B cell (primary cell): ENCODE results near the gene RNASE12. TPM values are rescaled to one million over a fixed set of nuclear protein-coding genes. Genes with fewer than 3 reads are reported as not detected.

Experiments used
- ATAC-seq: fragments of 200-7000 bp; cut with Tn5 transposase; one replicate; pipeline ENCODE4 v1.10.0; 2021; ENCODE audit warnings: low read depth, mild to moderate bottlenecking, moderate number of reproducible peaks, moderate library complexity
- CTCF ChIA-PET: fragments of 350-600 bp; sonication (Branson Sonifier 250); formaldehyde crosslinking; loops from one replicate; lab custom pipeline; 2021; ENCODE audit warnings: antibody characterized with exemption, inconsistent platforms; lab: Charles Lee
- POLR2A ChIA-PET: fragments of 350-600 bp; sonication (Branson Sonifier 250); formaldehyde crosslinking; loops from one replicate; lab custom pipeline; 2021; ENCODE audit warnings: antibody characterized with exemption; lab: Charles Lee
- DNase-seq: peaks from one replicate; pipeline ENCODE4 v3.0.0; 2013
- H2AFZ ChIP-seq: 2 replicates; pipeline ENCODE4 v1.6.1; 2012; ENCODE audit warnings: mild to moderate bottlenecking, low read depth, low read length; ENCODE audit not compliant: insufficient read depth, poor library complexity, severe bottlenecking
- H3K27ac ChIP-seq, 2 donors: 1 replicate in 1 of 2; 2 replicates in 1 of 2; pipeline ENCODE4 v1.5.1; 2012 to 2013; ENCODE audit warnings: low read length in 2 of 2, mild to moderate bottlenecking in 2 of 2, moderate library complexity in 1 of 2
- H3K27me3 ChIP-seq, 4 experiments: fragments of 200-600 bp in 1 of 4; sonication (generic) in 1 of 4; replicated peaks in 1 of 4; 1 replicate in 2 of 4; 2 replicates in 2 of 4; pipeline versions ENCODE4 v1.6.1 to v1.7.0; 2013 to 2016; ENCODE audit warnings: low read length in 3 of 4, mild to moderate bottlenecking in 2 of 4, mixed read lengths in 1 of 4, moderate library complexity in 1 of 4; ENCODE audit not compliant: insufficient read depth in 4 of 4, control insufficient read depth in 3 of 4; ENCODE audit errors: control extremely low read depth in 1 of 4
- H3K36me3 ChIP-seq, 2 experiments: replicated peaks in 1 of 2; 1 replicate in 1 of 2; 2 replicates in 1 of 2; pipeline versions ENCODE4 v1.6.1 to v1.7.1; 2013; ENCODE audit warnings: low read length in 1 of 2; ENCODE audit not compliant: insufficient read depth in 2 of 2, control insufficient read depth in 1 of 2; ENCODE audit errors: control extremely low read depth in 1 of 2, extremely low read depth in 1 of 2
- H3K4me1 ChIP-seq, 2 donors: fragments of 200-600 bp in 1 of 2; sonication (generic) in 1 of 2; 1 replicate in 1 of 2; 2 replicates in 1 of 2; pipeline versions ENCODE4 v1.5.1 to v1.6.1; 2013 to 2017; ENCODE audit warnings: low read length in 2 of 2; ENCODE audit not compliant: control insufficient read depth in 2 of 2, insufficient read depth in 2 of 2
- H3K4me2 ChIP-seq: replicated peaks from 2 replicates; pipeline ENCODE3; 2012; ENCODE audit warnings: mild to moderate bottlenecking, low read depth, low read length; ENCODE audit not compliant: poor library complexity, severe bottlenecking
- H3K4me3 ChIP-seq, 5 experiments: fragments of 200-600 bp in 1 of 5; sonication (generic) in 1 of 5; 1 replicate in 3 of 5; 2 replicates in 2 of 5; pipeline versions ENCODE4 v1.5.1 to v1.7.0; 2011 to 2016; ENCODE audit warnings: low read length in 4 of 5, mild to moderate bottlenecking in 4 of 5, low read depth in 2 of 5, control low read depth in 1 of 5, moderate library complexity in 1 of 5; ENCODE audit not compliant: insufficient read depth in 1 of 5; ENCODE audit errors: control extremely low read depth in 1 of 5, extremely low read depth in 1 of 5
- H3K79me2 ChIP-seq: fragments of 200-600 bp; sonication (generic); one replicate; pipeline ENCODE4 v1.6.0; 2016; ENCODE audit warnings: low read length; ENCODE audit not compliant: control insufficient read depth, insufficient read depth
- H3K9ac ChIP-seq: fragments of 200-600 bp; sonication (generic); 2 replicates; pipeline ENCODE4 v1.6.1; 2017; ENCODE audit warnings: mild to moderate bottlenecking, low read length, moderate library complexity
- H3K9me3 ChIP-seq, 3 donors: one replicate each; pipeline versions ENCODE4 v1.6.1 to v1.7.1; 2013; ENCODE audit warnings: low read length in 2 of 3; ENCODE audit not compliant: control insufficient read depth in 2 of 3, insufficient read depth in 1 of 3; ENCODE audit errors: control extremely low read depth in 1 of 3
- H4K20me1 ChIP-seq: 2 replicates; pipeline ENCODE4 v1.6.0; 2012; ENCODE audit warnings: mild to moderate bottlenecking, low read length; ENCODE audit not compliant: insufficient read depth, control insufficient read depth, poor library complexity, severe bottlenecking
- H3K27ac Mint-ChIP-seq: one replicate; pipeline ENCODE4 v1.8.0; 2021; ENCODE audit warnings: mixed read lengths
- H3K27me3 Mint-ChIP-seq: one replicate; pipeline ENCODE4 v1.8.0; 2021; ENCODE audit warnings: mixed read lengths
- H3K4me1 Mint-ChIP-seq: one replicate; pipeline ENCODE4 v1.8.0; 2021; ENCODE audit warnings: mixed read lengths
- H3K4me3 Mint-ChIP-seq: one replicate; pipeline ENCODE4 v1.8.0; 2021; ENCODE audit warnings: mixed read lengths
- H3K9me3 Mint-ChIP-seq: one replicate; pipeline ENCODE4 v1.8.0; 2022; ENCODE audit warnings: mixed read lengths; ENCODE audit not compliant: insufficient read depth
- CTCF ChIP-seq: fragments of 200-600 bp; IDR thresholded peaks from one replicate; pipeline ENCODE4 v1.8.0; 2022; ENCODE audit warnings: antibody characterized with exemption, mild to moderate bottlenecking
- EZH2 ChIP-seq: IDR thresholded peaks from 2 replicates; pipeline ENCODE4 v1.6.1; 2012; ENCODE audit warnings: borderline replicate concordance, low read depth, mild to moderate bottlenecking, moderate library complexity, low read length; ENCODE audit not compliant: insufficient read depth, poor library complexity, severe bottlenecking
- WGBS: methylation state at CpG from one replicate; pipeline ENCODE4 v1.1.5; 2013; ENCODE audit warnings: missing lambda C conversion rate; ENCODE audit not compliant: insufficient coverage; 5-methylcytosine and 5-hydroxymethylcytosine counted together
- intact Hi-C: fragments of 100-400 bp; cut with micrococcal nuclease; formaldehyde crosslinking; loops from one replicate; pipeline ENCODE4 v1.10.0; 2022
- polyA plus RNA-seq: library from polyadenylated mRNA; depleted of rRNA; stranded (reverse); fragments of >200 nt; gene quantifications from 2 replicates; pipeline ENCODE4 v1.2.3, GENCODE V29; 2012
- total RNA-seq, 2 donors: library from RNA; stranded (reverse); fragments of 120-200 nt in 1 of 2; gene quantifications; 1 replicate in 1 of 2; 2 replicates in 1 of 2; pipeline versions ENCODE4 v1.2.3 to v1.2.4, GENCODE V29; 2013 to 2022

RNASE12 gene
- total and polyA plus RNA-seq, 2 donors (not counting 1 experiment from before 2014, with no cell fraction given): not detected

GRCh38 chr14:20606902-20607242, 15.7 kb upstream of the RNASE12 start:
- ChIA-PET CTCF (interaction anchor here (0.9 to 8.9 kb wide), 9 partner anchors 10 to 301 kb away, joined by 3 to 215 read pairs (median 21); partner anchors contain the start of genes ANG, CCNB1IP1, PARP2 and TEP1), POLR2A (interaction anchor here (1.1 kb wide), 1 partner anchor 279 kb away, joined by 3 read pairs; no protein-coding TSS in a partner anchor)
- Histone ChIP-seq H3K4me3 (no peak overlapping the region), H4K20me1 (no peaks in the 10 kb centered on the region), H3K36me3 (no peaks in the 10 kb centered on the region), H3K9me3 (no peaks in the 10 kb centered on the region), H3K27me3 (no peaks in the 10 kb centered on the region), H3K9ac (no peak overlapping the region), H3K79me2 (no peaks in the 10 kb centered on the region), H3K4me2 (no peak overlapping the region), H3K4me1 (peaks cover 15 to 24% of the 10 kb centered on the region in 2 donors), H2AFZ (no peak overlapping the region), H3K27ac (no peak overlapping the region)
- ATAC-seq (no peak), DNase-seq (no peak)
- Mint-ChIP-seq H3K4me1 (peaks cover 2% of the 10 kb centered on the region), H3K27me3 (no peaks in the 10 kb centered on the region), H3K9me3 (no peaks in the 10 kb centered on the region), H3K4me3 (no peak overlapping the region), H3K27ac (no peak overlapping the region)
- intact Hi-C loops: no loop called here
- no CpG with 5 or more reads among the region's 2 CpGs for WGBS
- no peak for TF ChIP-seq CTCF
- TF ChIP-seq EZH2: no peak

- TF ChIP-seq EZH2 (no peak), CTCF (no peak)
- CTCF ChIA-PET: interaction anchor here (1.2 to 8.9 kb wide), 6 partner anchors 10 to 301 kb away, joined by 3 to 215 read pairs (median 28); partner anchors contain the start of genes ANG, CCNB1IP1, TEP1 and TTC5
- H3K4me2 ChIP-seq: no peak overlapping the region
- no peak for ATAC-seq
- H3K36me3 ChIP-seq: no peaks in the 10 kb centered on the region
- Mint-ChIP-seq H3K4me1 (peaks cover 2% of the 10 kb centered on the region), H3K27me3 (no peaks in the 10 kb centered on the region), H3K27ac (no peak overlapping the region), H3K9me3 (no peaks in the 10 kb centered on the region), H3K4me3 (no peak overlapping the region)
- H3K4me1 ChIP-seq: peaks cover 9 to 19% of the 10 kb centered on the region in 2 donors
- intact Hi-C loops: no loop called here
- H4K20me1 ChIP-seq: no peaks in the 10 kb centered on the region
- no peak overlapping the region for H2AFZ ChIP-seq
- no peaks in the 10 kb centered on the region for H3K27me3 ChIP-seq
- no peaks in the 10 kb centered on the region for H3K79me2 ChIP-seq
- WGBS: 59% methylated on average over 7 of the region's 8 CpGs
- H3K27ac ChIP-seq: no peak overlapping the region
- H3K9me3 ChIP-seq: no peaks in the 10 kb centered on the region
- no peak for DNase-seq
- H3K4me3 ChIP-seq: no peak overlapping the region
- H3K9ac ChIP-seq: no peak overlapping the region
- POLR2A ChIA-PET: interaction anchor here (1.1 kb wide), 1 partner anchor 278 kb away, joined by 3 read pairs; no protein-coding TSS in a partner anchor
Observed at GRCh38 chr14:20606190-20606901, 15.2 kb upstream of the RNASE12 start.
